HG02981 (cell line): ENCODE measurements around the gene GALNT16.

Experiments used
- ATAC-seq: cut with Tn5 transposase; IDR thresholded peaks from one replicate; pipeline ENCODE4 v1.9.1; 2021; ENCODE audit warnings: mild to moderate bottlenecking, moderate library complexity; ENCODE audit not compliant: unreplicated experiment

The GALNT16 gene

DNA sequence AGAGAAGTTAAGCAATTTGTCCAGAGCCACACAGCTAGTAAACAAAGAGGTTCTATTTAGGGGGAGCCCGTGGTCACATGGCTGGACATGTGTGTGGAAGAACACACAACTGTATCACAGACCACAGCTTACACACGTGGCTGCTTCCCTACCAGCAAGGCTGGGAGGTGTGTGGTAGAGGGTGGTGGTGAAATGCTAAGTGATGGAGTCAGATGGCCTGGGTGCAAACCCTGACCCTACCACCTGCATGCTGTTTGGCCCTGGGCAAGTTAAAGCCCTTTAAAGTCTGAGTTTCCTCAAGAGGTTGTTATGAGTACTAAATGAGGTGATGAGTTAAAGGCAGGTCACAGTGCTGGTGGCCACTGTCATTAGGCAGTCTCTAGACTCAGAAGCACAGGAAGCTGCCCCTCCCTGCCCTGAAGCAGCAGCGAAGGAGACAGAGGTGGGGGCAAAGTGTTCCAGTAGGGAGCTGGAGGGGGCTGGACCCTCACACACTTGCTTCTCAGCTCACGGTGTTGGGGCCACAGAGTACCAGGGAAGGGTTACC, 73.9 kb downstream of the GALNT16 start:
- no peak for ATAC-seq

- no peak for ATAC-seq
These were observed 74.6 kb downstream of the GALNT16 start for GRCh38 chr14:69334576-69334975.

- ATAC-seq, result no peak
These were observed 75.4 kb downstream of the GALNT16 start for GRCh38 chr14:69335371-69335771.

- no peak for ATAC-seq
These were observed 78.0 kb downstream of the GALNT16 start for GRCh38 chr14:69337984-69338383.

- no peak for ATAC-seq
These were observed 79.5 kb downstream of the GALNT16 start for GRCh38 chr14:69339426-69339825.

DNA sequence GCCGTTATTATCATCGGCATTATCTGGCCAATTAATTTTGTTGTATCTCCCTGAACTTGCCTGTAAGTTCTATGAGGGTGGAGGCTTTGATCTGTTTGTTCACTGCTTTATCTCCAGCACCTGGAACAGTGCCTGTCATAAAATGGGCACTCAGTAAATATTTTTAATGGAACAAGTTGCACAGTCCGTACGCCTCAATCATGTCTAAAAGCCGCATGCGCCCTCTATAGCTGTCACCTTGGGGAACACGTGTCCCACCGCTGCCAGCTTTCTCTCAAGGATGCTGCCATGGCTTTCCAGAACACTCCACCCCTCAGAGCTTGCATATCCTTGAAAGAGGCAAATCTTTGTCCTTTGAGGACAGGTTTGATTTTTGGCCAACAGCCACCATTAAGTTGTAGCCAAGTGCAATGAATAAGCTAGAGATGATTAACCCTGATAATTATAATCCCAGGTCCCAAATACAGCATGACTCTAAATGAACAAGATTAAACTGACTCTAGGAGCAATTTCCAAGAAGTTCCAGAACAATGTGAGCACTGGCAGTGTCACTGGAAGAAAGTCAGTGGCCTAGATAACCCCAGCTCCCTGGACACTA, 83.1 kb downstream of the GALNT16 start:
- no peak for ATAC-seq

GRCh38 chr14:69344171-69344570, 84.2 kb downstream of the GALNT16 start:
- ATAC-seq, result no peak

- no peak for ATAC-seq
These were observed 85.4 kb downstream of the GALNT16 start for GRCh38 chr14:69345402-69345801.

- no peak for ATAC-seq
These were observed 86.8 kb downstream of the GALNT16 start for GRCh38 chr14:69346710-69347109.

GRCh38 chr14:69349091-69349777, 89.3 kb downstream of the GALNT16 start:
- no peak for ATAC-seq

DNA sequence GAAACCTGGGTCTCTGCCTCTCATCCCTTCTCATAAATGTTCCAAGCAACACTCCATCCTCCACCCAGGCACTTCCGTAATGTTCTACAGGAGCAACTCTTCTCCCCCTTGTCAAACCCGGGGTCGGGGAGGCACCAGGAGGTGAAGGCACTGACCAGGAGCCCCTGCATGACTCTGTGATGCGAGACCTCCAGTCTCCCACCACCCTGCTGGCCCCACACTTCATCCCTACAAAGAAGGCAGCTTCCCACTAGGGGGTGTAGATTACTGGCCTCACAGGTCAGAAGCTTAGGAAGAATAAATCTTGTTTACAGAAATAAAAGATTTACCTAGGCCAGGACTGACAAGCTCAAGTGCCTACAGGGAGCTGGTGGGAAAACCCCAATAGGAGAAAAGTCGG, 90.9 kb downstream of the GALNT16 start:
- no peak for ATAC-seq

DNA sequence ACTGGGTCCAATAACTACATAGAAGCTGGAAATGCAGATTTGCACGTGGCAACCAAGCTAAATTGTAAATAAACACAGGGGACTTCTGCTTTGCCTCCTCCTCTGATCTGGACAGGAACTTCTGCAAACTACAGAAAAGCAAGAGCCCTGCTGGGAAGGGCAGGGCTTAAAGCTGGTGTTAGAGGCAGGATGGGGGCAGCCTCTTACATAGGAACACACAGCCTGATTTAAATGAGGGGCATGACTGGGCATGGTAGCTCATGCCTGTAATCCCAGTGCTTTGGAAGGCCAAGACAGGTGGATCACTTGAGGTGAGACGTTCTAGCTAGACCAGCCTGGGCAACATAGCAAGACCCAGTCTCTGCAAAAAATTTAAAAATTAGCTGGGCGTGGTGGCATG, 91.4 kb downstream of the GALNT16 start:
- no peak for ATAC-seq

DNA sequence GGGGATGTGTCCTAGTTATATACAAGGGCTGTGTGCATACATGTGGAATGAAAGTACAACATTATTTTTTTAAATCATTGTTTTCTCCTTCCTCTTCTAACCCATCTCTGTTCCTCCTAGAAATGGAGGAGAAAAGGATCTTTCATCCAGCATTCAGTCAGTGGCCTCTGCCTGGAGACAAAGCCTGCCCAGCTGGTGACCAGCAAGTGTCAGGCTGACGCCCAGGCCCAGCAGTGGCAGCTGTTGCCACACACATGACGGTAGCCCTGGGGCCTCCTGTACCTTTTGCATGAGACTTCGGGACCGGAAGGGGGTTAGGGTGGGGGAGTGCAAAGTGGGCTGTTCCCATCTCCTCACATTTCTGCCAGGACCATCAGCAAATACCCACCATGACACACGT, 92.0 kb downstream of the GALNT16 start:
- no peak for ATAC-seq

DNA sequence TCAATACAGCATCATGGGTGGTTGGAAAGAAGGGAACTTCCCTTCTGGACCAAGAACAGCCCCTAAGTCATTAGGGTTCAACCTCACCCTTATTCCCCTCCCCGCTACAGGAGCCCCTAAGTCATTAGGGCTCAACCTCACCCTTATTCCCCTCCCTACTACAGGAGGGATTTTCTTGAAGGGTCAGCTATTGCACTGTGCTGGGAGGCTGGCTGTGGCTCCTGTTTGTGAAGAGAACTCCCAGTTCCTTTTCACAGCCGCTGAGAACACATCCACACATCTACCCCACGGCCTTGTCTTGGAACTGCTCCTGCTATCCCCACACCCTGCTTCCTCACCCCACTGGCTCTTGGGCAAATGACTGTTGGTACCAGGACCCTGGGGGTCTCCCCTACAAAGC, 93.2 kb downstream of the GALNT16 start:
- ATAC-seq, result no peak

- peak; percentile 82 for ATAC-seq
These were observed 94.6 kb downstream of the GALNT16 start for GRCh38 chr14:69354383-69355153.

DNA sequence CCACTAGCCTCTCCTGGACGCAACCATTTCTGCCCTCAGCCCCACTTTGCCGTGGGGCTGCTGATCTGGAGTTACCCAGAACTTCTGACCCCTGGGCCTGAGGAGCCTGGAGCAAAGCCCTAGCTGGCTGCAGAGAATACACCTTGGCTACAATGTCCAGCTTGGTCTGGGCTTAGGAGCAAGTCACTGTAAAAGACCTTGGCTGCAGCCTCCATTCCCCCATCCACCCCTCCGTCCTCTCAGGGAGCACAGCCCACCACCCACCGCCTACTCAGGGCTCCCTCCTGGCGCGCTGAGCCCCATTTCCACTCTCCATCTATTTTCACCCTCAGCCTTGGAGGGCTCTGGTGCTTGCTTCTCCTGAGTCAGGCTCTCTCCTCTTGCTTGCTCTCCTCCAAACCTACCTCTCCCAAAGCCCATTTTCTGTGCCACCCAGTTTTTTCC, 95.2 kb downstream of the GALNT16 start:
- ATAC-seq, result no peak

DNA sequence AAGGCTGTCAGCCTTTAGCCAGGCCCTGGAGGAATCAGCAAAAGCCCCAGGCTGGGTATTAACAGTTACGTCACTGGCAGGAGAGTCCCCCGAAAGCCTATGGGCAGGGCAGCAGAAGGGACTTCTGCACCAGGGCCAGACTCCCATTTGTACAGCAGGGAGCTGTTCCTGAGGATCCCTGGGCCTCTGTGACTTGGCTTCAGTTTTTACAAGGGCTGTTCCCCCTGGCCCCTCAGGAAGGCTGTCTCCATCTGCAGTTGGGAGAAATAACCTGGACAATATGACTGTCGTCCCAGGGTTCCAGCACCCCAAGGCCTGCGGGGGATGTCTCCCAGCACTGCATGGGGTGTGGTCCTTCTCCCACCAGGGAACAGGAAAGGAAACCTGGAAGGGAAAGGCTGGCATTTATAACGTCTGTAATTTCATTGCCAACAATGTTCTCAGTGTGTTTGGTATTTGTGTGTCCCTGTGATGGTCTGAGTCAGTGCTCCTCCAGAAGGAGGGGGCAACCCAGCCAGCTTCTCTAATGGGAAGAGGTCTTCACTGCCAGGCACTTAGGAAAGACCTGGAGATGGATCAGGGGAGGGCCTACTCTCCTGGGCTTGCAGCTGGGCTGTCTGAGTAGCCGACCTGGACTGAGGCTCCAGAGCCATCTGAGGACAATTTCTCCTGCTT, 95.8 kb downstream of the GALNT16 start:
- ATAC-seq, result no peak

DNA sequence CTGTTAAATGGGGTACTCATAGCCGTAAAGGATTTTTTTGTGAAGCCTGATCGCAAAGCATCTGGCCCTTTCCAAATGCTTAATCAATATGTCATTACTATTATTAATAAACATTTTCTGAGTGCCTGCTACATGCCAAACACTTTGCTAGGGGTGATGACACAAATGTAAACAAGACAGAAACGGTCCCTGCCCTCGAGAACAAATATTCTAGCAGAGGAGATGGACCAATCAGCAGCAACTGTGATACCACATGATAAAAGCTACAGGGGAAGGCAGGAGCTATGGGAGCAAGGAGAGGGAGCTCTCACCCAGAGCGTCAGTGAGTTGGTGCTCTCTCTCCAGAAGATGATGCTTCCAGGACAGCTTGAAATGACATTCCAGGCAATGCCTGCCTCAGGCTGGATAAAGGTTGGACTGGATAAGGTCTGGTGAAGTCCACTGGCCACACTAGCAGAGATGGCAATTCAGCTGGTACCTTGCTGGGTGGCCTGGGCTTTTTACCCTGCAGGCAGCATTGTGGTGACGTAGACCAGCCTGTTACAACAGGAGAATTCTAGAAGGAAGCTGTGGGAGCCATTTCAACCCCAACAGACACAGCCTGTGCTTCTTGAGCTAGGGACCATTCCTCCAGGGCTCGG, 97.1 kb downstream of the GALNT16 start:
- ATAC-seq, result no peak

DNA sequence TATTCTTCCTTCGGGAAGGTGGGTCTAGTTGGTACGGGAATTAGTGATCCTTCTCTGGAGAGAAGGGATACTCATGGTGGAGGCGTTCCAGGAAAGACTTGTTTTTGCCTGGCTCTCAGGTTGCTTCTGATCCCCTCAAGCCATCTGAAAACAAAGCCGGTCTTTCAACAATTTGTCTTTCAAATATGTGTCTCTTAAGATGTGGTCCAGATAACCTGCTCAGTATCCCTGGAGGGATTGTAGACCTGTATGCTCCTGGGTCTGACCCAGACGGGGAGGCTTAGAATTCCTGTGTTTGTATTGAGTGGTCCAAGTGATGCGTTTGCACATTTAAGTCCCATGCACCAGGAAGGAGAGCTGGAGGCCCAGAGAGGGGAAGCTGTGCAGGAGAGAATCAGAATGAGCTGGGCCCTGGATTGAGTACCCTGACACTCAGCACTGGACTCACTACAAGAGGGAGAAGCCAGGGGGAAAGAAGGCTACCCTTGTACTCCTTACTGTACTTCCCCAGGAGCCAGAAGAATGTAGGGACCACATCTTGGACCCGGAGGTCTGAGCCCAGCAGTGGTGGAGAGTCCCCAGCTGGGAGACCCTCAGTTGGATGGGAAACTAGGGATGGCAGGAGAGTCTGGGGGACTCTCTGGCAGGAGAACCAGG, 97.7 kb downstream of the GALNT16 start:
- ATAC-seq, result no peak
